Measurements from ENCODE around the gene KCNQ4. TPM values are rescaled to one million over a fixed set of nuclear protein-coding genes. Genes with fewer than 3 reads are reported as not detected.

Gene KCNQ4
- total and polyA plus RNA-seq, 2 of the 8 experiments (the other 6 are each of a cell fraction or from before 2014, with no cell fraction given) = 2.2 to 3.9 TPM

- H2BK120ac ChIP-seq (replicated peaks; ENCODE audit: low read depth, low read length) = no peak overlapping the region
- H3K79me2 ChIP-seq (ENCODE audit: control insufficient read depth in 1 of 2, insufficient read depth in 2 of 2, low read length in 2 of 2) = no peaks in the 10 kb centered on the region
- no peak overlapping the region for H2BK5ac ChIP-seq (ENCODE audit: low read depth, low read length)
- H3K9ac ChIP-seq (replicated peaks in 1 of 4; ENCODE audit: extremely low read depth in 1 of 4, low read depth in 3 of 4, low read length in 3 of 4) = no peak overlapping the region
- H3K79me1 ChIP-seq (ENCODE audit: low read depth, low read length) = no peaks in the 10 kb centered on the region
- no peak overlapping the region for H3K27ac ChIP-seq (ENCODE audit: low read depth, low read length)
- no peaks in the 10 kb centered on the region for H3K36me3 ChIP-seq (ENCODE audit: control insufficient read depth in 2 of 4, insufficient read depth in 4 of 4, low read length in 3 of 4)
- 88% methylated on average over 5 of the region's 5 CpGs; no CpG with 5 or more reads in 1 of the 2 experiments for WGBS, 2 experiments (ENCODE audit: extremely low coverage in 1 of 2, insufficient coverage in 1 of 2, insufficient read length in 1 of 2, insufficient replicate concordance in 2 of 2, low coverage in 1 of 2, low lambda C conversion rate in 2 of 2, missing lambda C conversion rate in 1 of 2)
- H3K56ac ChIP-seq (replicated peaks; ENCODE audit: insufficient read length, low read depth, low read length) = no peak overlapping the region
- H2BK20ac ChIP-seq (ENCODE audit: low read length) = no peak overlapping the region
- no peak overlapping the region for H2AFZ ChIP-seq (ENCODE audit: low read length)
- POLR2A ChIA-PET (ENCODE audit: partially characterized antibody) = interaction anchor here (0.6 to 1.9 kb wide), 2 partner anchors 15 to 96 kb away, joined by 3 to 4 read pairs; no protein-coding TSS in a partner anchor
- H4K91ac ChIP-seq (replicated peaks; ENCODE audit: insufficient read length, low read length) = no peak overlapping the region
- no peak overlapping the region for H3K18ac ChIP-seq (ENCODE audit: extremely low read depth, low read length)
- H3K23me2 ChIP-seq (ENCODE audit: low read depth, low read length) = no peaks in the 10 kb centered on the region
- no peak overlapping the region for H4K8ac ChIP-seq (ENCODE audit: extremely low read depth, insufficient read depth, low read length)
- CTCF ChIA-PET (ENCODE audit: partially characterized antibody) = interaction anchor here (0.5 to 26.8 kb wide), 4 partner anchors 21 to 231 kb away, joined by 3 to 917 read pairs (median 3); no protein-coding TSS in a partner anchor
- no peak overlapping the region for H3K4me2 ChIP-seq (ENCODE audit: insufficient read depth in 1 of 2, low read depth in 2 of 2, low read length in 2 of 2)
- H2AK5ac ChIP-seq (ENCODE audit: low read depth, low read length) = no peak overlapping the region
- no peak overlapping the region for H2BK15ac ChIP-seq (ENCODE audit: low read length)
- H2BK12ac ChIP-seq (ENCODE audit: low read depth, low read length) = no peak overlapping the region
- H3K27me3 ChIP-seq (replicated peaks in 1 of 4; ENCODE audit: control insufficient read depth in 3 of 4, extremely low read depth in 1 of 4, insufficient read depth in 3 of 4, low read length in 3 of 4) = no peaks in the 10 kb centered on the region; a peak in 1 of 7 replicates
- no peak overlapping the region for H3K4ac ChIP-seq (replicated peaks; ENCODE audit: insufficient read length, low read depth, low read length)
- FAIRE-seq (no peak), DNase-seq (ENCODE audit: low read depth in 1 of 2, low spot score in 2 of 2) (no peak)
- H3K4me3 ChIP-seq (ENCODE audit: extremely low read depth in 1 of 4, insufficient read depth in 2 of 4, low read depth in 3 of 4, low read length in 4 of 4) = no peak overlapping the region
- H3K14ac ChIP-seq (ENCODE audit: insufficient read length) = no peak overlapping the region
- TF ChIP-seq JUND (IDR thresholded peaks at IDR 0.05; ENCODE audit: low read length) = no peak
- no peak for TF ChIP-seq CREB1 (IDR thresholded peaks at IDR 0.05)
- no peak for TF ChIP-seq YY1 (IDR thresholded peaks at IDR 0.05; ENCODE audit: low read depth, low read length)
- TF ChIP-seq BCL11A (IDR thresholded peaks at IDR 0.05; ENCODE audit: low read depth in 2 of 2, low read length in 2 of 2) = no peak
- TF ChIP-seq MAX (IDR thresholded peaks at IDR 0.05) = no peak
- no peak for TF ChIP-seq TCF12 (IDR thresholded peaks at IDR 0.05; ENCODE audit: low read depth, low read length)
- no peak for TF ChIP-seq KDM1A (IDR thresholded peaks at IDR 0.05; ENCODE audit: borderline replicate concordance, low read length)
- no peak for TF ChIP-seq ASH2L (IDR thresholded peaks at IDR 0.05; ENCODE audit: low read length)
- TF ChIP-seq CEBPB (IDR thresholded peaks at IDR 0.05; ENCODE audit: low read depth, low read length) = no peak
- no peaks in the 10 kb centered on the region for H3K9me3 ChIP-seq (ENCODE audit: insufficient read depth in 2 of 2, low read depth in 1 of 2, low read length in 1 of 2)
- H4K5ac ChIP-seq (ENCODE audit: insufficient read length, low read depth, low read length) = no peak overlapping the region
- no peaks in the 10 kb centered on the region for H4K20me1 ChIP-seq (replicated peaks in 1 of 2; ENCODE audit: control insufficient read depth in 1 of 2, insufficient read depth in 2 of 2, low read length in 2 of 2)
- no peak overlapping the region for H3K23ac ChIP-seq (ENCODE audit: insufficient read length)
- H3K4me1 ChIP-seq (replicated peaks in 1 of 4; ENCODE audit: control insufficient read depth in 3 of 4, insufficient read depth in 4 of 4, low read length in 3 of 4) = no peaks in the 10 kb centered on the region; a peak in 1 of 7 replicates
Observed at GRCh38 chr1:40844079-40844478, 60.5 kb downstream of the KCNQ4 start.
